AG10803 (cell line): ENCODE results near the gene BOLL.

Source experiments
- DNase-seq: peaks from one replicate; pipeline ENCODE4 v3.0.0; 2010; ENCODE audit warnings: low read depth
- H3K4me3 ChIP-seq: 2 replicates; pipeline ENCODE4 v1.5.1; 2011; ENCODE audit warnings: mild to moderate bottlenecking, low read length, control low read depth
- TF ChIP-seq, protein P1 (sequence below): conservative IDR thresholded peaks from 2 replicates; pipeline ENCODE4 v1.5.1; 2011; ENCODE audit warnings: mild to moderate bottlenecking, low read length, control low read depth, inconsistent platforms

Gene BOLL

DNA sequence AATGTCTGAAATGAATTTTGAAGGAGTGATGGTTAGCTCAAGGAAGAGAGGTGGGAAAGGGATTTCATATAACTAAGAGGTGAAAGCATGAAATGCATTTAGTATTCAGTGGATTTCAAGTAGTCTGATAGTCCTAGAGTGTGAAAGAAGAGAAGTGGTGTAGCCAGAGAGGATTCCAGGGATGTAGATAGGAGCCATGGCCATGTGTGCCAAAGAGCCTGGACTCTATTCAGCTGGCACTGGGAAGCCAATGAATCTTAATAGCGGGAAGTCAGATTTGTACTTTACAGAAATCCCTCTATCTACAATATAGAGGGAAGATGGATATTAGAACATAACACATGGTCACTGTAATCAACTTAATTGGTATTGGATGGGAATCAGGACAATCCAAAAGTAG is 8.3 kb upstream of the BOLL start:
- TF ChIP-seq, protein P1, sequence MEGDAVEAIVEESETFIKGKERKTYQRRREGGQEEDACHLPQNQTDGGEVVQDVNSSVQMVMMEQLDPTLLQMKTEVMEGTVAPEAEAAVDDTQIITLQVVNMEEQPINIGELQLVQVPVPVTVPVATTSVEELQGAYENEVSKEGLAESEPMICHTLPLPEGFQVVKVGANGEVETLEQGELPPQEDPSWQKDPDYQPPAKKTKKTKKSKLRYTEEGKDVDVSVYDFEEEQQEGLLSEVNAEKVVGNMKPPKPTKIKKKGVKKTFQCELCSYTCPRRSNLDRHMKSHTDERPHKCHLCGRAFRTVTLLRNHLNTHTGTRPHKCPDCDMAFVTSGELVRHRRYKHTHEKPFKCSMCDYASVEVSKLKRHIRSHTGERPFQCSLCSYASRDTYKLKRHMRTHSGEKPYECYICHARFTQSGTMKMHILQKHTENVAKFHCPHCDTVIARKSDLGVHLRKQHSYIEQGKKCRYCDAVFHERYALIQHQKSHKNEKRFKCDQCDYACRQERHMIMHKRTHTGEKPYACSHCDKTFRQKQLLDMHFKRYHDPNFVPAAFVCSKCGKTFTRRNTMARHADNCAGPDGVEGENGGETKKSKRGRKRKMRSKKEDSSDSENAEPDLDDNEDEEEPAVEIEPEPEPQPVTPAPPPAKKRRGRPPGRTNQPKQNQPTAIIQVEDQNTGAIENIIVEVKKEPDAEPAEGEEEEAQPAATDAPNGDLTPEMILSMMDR = no peak
- no peak for DNase-seq
- no peak overlapping the region for H3K4me3 ChIP-seq

DNA sequence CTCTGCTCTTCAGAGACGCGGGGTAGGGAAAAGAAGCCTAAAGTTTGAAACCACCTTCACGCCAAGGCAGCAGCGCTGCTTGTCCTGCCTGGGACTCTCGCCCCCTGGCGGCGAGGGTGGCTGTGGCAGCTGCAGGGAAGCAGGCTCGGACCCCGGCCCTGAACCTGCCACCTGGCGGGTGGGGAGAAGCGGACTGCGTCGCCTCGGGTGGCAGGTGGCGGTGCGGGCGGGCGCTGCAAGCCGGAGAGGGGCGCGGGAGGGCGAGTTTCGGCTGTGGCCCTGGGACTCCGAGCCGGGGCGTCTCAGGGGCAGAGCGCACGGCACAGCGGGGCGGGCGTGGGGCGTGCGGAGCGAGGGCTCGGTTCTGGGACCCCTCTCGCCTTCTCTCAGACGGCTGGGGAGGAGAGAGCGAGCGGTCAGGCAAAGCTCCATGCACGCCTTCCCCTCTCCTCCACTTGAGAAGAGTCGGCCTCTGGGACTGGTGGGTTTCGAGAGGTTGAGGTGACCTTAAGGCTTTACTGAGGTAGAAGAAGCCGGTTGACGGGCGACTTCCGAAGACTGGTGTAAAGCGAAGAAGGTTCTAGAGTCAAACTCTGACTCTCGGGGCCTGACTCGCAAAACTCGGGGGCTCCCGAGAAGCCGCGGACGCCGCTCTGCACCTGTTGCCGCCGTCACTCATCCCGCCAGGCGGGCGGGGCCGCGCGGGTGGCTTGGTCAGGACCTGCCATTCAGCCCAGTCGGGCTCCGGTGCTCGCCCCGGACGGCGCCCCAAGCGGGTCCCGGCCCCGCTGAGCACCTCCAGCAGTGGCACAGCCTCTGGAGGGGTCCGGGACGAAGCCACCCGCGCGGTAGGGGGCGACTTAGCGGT is 1.1 kb upstream of the BOLL start:
- TF ChIP-seq, protein P1 = peak; percentile 55
- no peak for DNase-seq
- H3K4me3 ChIP-seq = peak overlapping the region; percentile 38

DNA sequence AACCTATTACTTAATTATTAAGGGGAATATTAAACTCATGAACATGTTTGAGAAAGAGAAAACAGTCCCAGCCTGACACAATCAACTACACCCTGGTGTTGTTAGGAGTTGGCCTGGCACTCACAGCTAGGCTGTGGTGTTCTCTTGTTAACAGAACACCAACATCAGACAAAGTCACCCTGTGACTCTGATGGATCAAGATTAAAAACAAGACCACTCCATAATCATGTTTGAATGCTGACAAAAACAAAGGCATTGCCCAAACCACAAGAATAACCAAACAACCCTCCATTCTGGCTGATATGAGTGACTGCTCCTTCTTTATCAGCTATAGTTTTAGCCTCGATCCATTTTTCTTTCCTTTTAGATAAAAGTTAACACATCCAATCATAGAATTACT is 3.0 kb downstream of the BOLL start:
- no peak for DNase-seq

DNA sequence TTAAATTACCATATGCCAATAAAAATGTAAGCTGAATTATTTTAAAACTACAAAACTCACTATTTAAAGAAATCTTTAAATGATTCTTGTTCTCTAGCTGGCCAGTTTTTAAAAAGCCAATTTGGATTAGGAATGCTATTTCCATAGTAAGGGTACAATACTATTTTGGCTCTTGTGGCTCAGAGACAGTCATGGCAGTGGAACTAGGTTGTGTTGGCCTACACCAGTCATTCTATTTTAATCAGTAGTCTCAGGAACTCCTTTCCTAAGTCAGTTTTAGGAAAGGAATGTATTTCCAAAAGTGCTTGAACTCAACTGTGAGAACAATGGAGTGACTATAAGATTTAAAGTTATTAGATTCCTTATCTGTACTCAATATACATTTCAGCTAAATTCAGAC is 5.9 kb downstream of the BOLL start:
- TF ChIP-seq, protein P1 = no peak
- DNase-seq = no peak
- no peak overlapping the region for H3K4me3 ChIP-seq

More for the DNA sequence above, 3.0 kb downstream of the BOLL start:
- TF ChIP-seq, protein P1 = no peak
- no peak overlapping the region for H3K4me3 ChIP-seq

DNA sequence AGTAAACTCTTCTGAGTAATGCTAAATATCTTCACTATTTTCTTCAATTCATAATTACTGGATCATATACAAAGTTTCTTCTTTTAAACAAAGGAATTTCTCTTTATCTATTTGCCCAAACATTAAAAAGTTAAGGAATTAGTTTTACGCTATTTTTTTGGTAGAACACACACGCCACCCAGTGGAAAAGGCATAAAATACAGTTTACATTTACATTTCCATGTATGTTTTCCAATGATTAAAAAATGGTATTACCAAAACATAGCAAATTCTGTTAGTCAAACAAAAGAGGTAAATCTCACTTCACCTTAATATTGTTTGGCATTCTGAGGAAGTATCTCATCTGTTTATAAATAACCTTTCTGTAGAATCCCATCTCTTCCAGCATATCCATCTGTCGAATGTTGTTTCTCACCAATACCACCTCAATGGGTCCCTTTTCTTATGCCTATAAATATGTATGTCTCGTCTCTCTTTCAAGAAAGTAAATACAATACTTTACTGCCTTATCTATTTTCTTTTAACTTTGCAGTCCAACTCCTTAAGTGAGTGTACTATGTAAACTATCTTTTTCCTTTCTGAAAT is 7.2 kb downstream of the BOLL start:
- DNase-seq = peak; percentile 47
- TF ChIP-seq, protein P1 = peak; percentile 69
- H3K4me3 ChIP-seq = no peak overlapping the region

DNA sequence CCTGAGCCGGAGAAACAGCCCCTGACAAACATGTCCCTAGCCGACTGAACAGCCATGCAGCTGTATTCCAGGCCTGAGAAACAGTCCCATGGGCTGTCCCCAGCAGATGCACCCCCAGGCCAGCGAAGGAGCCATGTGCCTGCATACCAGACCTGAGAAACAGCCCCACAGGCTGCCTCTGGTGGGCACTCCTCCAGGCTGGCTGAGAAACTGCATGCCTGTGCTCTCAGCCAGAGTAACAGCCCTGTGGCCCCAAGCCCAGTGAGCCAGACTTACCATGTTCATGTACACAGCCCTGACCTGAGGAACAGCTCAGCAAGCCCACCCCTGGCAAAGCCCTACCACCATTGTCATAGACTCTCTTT is 24.8 kb downstream of the BOLL start:
- H3K4me3 ChIP-seq = no peak overlapping the region
- no peak for DNase-seq
- TF ChIP-seq, protein P1 = no peak
